HG02840 (cell line): Measurements from ENCODE around the gene CENPO.
"Not testable (repeated sequence)": the region's sequence is repeated elsewhere in the genome, so short reads cannot be mapped to it uniquely, and the experiment has no call there.

Experiments used
- ATAC-seq: cut with Tn5 transposase; IDR thresholded peaks from one replicate; pipeline ENCODE4 v1.9.1; 2021; ENCODE audit warnings: mild to moderate bottlenecking, moderate library complexity, moderate number of reproducible peaks; ENCODE audit not compliant: unreplicated experiment, low FRiP score

Gene CENPO

DNA sequence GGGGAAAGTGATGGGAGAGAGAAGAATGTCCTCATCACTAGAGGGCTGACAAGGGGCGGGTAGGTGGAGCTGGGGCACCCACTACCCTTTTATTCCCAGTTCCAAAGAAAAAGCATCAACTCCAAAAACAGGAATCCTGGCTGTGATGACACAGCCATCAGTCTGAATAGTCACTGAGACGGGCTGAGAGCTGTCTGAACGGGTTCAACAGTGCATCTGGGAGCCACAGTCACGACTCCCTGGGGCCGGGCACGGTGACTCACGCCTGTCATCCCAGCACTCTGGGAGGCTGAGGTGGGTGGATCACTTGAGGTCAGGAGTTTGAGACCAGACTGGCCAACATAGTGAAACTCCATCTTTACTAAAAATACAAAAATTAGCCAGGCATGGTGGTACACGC, 42.2 kb downstream of the CENPO start:
- not testable (repeated sequence) for ATAC-seq

DNA sequence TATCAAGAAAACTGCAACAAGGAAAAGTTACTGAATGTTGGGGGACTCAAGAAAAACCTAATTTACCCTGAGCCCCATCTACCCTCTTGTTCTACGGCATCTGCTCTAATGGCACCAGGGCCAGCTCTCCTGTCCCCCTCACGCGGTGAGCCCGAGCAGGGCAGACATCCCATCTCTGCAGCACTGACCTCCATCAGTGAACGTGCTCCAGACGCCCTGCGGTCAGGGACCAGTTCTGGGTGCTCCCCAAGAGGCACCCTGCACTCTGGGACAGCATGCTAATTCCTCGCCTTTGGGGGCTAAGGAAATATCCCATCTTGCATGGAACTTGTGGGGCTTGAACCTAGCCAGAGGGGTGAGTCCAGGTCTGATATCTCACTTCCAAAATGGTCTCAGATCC, 43.0 kb downstream of the CENPO start:
- ATAC-seq = no peak

DNA sequence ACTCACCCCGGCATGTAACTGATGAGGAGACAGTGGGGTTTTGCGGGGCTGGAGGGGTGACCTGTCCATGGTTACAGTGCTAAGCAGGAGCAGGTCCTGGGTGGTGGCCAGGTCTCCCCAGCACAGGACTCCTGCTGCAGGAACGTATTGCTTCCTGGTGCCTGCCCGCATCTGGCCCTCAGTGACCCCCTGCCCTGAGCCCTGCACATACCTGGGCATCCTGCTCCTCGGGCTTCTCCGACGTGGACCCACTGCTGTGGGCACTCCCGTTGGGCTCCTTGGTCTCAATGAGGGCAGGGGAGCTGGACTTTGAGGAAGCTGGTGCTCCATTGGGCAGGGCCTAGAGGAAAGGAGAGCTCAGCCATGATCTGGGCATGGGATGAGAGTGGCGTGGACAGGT, 43.5 kb downstream of the CENPO start:
- no peak for ATAC-seq

DNA sequence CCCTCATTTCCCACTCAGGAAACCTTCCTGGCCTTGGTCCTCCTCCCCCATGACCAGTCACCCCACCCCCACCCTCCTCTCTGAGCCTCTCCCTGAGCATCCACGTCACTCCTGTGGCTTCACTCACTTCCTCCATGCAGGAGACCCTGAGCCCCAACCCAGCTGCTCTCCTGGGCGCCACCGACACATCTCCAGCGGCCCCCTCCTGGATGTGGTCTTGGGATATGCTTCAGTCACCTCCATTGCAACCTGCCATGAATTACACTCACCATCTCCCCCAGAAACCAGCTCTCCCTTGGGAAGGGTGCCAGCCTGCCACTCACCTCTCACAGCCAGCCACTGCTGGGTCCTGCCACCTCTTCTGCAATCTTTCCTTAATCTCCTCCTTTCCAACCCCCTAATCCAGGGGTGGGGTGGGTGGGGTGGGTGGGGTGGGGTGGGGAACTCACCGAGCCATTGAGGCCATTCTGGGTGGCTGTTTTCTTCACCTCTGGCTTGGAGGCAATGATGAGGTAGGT, 44.8 kb downstream of the CENPO start:
- ATAC-seq = no peak

DNA sequence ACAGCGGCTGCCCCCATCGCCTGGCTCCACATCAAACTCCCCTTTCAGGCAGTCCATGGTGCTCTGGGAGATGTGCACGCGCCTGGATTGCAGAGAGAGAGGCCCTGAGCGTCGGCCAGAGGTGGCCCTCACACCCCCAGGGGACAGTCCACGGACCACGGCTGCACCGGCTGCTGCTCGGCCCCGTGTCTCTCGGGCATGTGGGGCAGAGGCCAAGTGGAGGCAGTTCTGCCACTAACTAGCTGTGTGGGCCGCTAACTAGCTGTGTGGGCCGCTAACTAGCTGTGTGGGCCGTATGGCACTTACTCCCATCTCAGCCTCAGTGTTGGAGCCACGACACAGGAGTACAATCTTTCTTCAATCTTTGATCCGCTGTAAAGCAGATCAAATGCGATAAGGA, 45.3 kb downstream of the CENPO start:
- no peak for ATAC-seq

DNA sequence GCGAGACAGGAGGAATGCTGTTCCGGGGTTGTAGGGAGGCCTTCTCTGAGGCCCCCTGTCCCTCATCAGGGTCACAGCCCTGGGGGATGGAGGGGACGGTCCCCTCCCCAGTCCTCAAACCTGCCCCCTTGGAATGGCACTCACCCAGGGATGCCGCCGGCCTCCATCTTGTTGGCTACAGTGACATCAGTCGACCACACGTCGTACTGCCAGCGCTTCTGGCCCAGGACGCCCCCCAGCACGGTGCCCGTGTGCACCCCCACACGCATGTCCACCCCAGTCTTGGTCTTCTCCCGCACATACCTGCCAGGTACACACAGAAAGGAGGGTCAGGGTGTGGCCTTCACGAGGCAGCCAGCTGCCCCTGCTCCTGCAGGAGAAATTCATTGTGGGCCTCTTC, 46.5 kb downstream of the CENPO start:
- ATAC-seq = no peak

DNA sequence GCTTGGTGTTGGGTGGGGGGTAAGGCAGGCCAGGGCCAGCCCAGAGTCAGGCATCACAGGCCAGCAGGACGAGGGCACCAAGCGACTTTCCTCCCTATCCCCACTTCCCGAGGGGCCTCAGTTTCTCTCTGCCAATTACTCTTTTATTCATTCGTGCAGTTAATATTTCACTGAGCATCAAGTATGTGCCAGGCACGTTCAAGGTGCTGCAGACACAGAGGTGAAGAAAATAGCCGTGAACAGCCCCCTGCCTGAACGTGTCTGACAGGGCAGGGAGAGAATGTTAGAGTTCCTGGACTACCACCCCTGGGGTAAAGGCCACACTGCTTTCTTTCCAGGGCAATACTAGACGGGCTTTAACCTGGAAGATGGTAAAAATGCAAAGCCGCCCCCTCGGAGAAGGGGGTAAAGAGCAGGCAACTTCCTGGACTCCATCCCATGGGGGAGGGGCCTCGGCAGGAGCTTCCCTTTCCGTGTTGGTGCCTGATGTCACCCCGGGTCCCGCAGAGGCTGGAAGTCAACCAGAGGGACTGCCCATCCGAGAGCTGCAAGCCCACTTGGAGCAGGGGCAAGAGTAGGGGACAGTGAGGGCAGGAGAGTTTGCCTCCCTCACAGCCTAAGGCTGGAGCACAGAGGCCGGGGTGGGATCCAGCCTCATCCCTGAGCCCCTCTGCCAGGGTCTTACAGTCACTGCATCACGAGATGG, 47.1 kb downstream of the CENPO start:
- ATAC-seq = no peak

DNA sequence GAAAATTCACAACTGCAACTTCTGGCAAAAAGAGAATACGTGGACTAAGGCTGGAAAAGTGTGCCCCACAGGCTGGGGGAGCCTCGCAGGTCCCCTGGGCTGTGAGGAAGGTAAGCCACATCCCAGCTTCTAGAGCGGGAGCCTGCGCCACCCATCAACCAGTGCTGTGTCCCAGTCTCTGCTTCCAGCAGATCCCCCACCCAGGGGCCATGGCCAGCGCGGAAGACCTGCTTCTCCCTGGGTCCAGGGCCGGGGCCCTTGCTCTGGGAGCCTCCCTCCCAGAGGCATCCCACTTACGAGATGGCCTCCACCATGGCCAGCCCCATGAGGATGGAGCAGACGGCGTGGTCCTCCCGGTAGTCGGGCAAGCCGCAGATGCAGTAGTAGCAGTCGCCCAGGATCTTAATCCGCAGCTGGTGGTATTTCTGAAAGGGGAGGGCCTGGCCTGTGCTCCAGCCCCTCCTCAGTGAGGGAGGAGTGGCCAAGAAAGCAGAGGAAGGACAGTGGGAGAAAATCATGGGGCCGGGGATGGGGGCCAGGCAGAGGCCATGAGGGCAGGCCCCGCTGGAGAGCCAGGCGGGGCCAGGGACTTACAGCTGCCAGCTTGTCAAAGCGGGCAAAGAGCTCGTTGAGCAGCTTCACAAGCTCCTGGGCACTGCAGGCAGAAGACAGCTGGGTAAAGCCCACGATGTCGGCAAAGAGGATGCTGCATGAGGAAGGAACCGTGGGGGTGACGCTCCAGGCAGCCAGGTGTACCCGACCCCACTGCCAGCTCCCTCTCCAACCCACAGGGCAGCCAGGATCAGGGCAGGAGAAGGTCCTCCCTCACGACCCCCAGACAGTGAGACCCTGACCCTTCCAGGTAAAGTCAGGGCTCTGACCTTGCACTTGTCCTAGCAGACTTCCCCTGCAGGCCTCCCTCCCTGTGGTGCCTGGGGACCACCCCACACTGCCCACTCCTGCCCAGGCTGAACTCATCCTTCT, 48.0 kb downstream of the CENPO start:
- ATAC-seq = no peak

DNA sequence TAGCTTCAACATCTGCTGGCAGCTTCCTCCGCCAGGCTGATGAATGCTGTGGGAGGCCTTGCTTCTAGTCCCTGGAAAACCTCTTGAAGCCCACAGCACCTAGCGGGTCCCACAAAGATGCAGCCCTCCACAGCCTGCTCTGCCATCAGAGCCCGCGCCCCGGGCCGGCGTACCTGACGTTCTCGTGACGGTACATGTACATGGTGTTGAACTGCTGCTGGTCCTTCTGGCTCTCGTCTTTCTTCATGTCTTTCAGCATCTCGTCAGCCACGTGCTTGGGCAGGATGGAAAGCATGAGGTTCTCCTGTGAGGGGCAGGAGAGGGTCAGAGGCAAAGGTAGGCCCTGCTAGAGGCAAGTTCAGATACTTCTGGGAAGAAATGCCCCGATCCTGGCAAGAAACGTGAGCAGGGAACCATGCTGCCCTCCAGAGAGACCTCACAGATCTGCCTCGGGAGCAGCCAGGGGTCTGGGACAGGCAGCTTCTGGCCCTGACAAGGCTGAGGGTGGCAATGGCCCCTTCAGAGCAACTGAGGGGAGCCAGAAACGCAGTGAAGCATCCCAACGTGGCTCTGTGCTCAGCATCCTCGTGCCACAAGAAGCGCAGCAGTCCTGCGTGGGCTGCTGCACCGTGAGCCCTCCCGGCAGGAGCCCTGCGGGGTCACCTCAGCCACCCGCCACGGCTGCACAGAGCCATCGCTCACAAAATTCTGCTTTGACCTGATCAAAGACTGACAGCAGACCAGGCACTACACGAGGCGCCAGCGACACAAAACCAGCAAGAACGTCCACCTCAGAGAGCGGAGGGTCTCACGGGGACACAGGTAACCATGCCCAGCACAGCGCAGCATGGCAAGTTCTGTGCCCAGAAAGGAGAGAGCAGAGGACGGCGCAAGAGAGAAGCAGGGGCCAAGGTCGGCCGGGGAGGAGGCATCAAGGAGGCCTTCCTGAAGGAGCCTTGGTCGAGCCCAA, 49.1 kb downstream of the CENPO start:
- ATAC-seq = no peak

DNA sequence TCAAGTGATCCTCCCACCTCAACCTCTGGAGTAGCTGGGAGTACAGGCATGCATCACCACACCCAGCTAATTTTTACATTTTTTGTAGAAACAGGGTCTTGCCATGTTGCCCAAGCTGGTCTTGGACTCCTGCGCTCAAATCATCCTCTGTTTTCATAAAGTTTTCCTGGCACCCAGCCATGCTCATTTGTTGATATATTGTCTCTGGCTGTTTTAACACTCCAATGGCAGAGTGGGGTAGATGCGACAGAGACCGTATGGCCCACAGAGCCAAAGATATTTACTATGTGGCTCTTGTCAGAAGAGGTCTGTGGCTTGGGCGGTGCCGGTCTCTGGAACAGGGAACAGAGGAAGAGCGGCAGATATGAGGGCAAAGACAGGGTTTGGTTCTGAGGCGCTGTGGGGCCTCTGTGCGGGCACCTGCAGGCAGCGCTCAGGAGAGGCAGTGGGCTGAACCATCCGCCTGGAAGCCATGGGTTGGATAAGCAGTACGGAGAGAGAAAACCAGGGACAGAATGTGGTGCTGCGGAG, 50.2 kb downstream of the CENPO start:
- ATAC-seq = no peak

DNA sequence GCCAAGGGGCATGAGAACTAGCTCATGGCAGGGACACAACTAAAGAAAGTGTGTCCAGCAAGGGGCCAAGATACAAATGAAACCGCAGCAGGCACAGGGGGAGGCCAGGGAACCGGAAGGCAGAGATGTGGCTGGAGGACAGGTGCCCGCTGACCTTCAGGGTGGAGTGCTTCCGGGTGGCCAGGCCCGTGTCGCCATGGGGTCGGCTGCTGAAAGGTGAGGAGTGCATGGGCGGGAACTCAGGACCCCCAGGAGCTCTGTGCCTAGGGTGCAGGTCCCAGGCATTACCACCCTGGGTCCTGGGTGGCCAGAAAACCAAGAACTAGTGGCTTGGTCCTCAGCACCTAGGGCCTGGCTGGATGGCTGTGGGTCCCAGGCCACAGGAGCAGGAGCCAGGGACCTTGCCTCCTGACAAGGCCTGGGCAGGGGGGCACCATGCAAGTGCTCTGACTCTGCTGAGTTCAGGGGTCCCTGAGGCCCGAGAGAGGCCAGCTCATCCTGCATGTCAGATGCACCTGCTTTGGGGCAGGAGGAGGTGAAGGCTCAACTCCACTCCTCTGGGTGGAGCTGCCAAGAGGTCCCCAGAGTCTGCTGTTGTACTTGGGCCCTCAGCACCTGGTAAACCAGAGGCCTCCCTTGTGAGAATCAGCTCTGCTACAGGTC, 50.9 kb downstream of the CENPO start:
- ATAC-seq = no peak

DNA sequence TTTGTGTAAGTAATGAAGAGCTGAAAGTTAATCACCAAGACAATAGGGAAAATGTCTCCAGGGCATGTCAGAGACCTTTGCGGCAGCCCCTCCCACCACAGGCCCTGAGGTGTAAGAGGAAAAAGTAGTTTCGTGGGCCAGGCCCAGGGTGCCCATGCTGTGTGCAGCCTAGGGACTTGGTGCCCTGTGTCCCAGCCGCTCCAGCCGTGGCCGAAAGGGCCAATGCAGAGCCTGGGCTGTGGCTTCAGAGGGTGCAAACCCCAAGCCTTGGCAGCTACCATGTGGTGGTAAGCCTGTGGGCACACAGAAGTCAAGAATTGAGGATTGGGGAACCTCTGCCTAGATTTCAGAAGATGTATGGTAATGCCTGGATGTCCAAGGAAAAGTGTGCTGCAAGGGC, 52.5 kb downstream of the CENPO start:
- no peak for ATAC-seq

DNA sequence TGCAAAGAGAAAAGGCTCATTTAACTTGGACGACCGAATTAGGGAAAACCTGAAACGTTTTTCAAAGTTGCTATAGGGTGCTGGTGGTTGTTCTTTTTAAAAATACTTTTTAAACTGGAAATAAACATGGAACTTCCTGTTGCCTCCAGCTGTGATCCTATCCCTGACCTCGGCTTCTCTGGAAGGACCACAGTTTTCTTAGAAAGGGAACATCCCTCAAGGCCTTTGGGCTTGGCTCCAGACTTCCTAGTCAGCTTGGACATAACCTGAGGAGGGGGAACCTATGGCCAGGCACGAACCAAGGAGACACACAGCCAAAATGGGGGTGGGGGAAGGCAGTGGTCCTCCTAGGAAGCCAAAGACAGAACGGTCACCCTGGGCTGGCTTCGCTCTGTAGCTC, 57.7 kb downstream of the CENPO start:
- no peak for ATAC-seq

DNA sequence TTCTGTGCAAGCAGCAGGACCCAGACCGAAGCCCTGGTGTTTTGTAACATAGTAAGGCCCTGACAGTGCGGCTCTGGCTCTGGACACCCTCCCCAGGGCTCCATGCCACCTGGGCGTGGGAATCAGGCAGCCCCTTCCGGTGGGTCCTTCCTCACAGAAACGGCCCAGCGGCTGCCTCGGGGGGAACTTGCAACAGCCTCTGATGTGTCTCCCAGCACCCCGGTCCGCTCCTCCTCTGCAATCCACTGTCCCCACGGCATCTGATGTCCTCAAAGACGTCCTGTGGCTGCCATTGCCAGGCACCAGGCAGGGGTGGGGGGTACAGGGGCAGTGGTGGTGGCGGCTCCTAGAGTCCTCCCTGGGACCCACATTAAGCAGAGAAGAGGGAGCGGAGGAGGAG, 58.8 kb downstream of the CENPO start:
- no peak for ATAC-seq

DNA sequence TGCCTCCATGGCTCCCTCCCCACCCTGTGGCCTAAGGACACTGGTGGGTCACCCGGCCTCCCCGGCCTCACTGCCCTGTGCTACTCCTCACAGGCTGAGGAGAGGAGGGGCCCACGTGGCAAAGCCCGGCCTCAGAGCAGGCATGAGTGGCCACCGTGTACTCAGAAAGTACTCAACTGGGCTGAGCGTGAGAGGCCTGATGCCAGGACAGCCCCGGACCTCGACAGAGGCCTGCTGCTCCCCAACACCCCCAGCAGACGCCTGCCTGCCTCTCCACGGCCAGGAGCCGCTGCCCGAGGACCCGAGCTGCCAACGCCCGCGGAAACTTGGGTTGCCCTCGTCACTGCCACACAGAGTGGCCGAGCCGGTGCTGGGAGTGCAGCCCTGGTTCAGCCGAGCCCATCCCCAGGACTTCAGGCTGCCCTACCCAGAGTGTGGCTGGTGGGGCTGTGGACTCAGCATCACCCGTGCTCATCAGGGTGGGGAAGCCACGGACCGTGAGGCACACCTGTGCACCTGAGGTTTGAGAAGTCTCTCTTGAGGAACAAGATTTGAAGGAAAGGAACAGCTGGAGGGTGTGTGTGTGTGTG, 59.3 kb downstream of the CENPO start:
- ATAC-seq = no peak

DNA sequence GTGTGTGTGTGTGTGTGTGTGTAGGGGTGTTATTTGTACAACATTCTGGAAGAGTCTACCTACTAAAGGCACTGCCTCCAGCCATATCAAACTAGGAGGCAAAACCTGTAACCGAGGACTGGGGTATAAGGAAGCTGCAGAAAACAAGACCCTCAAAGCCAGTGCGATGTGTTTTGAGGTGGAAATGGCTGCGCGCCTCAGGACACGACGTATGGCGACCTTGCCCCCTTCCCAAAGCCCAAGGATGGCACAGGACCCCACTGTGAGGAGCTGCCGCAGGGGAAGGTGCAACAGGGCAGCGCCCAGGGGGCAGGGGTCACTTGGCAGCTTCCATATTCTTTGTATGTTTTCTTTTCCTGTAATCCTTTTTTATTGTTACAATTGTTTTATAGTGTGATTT, 59.8 kb downstream of the CENPO start:
- no peak for ATAC-seq

DNA sequence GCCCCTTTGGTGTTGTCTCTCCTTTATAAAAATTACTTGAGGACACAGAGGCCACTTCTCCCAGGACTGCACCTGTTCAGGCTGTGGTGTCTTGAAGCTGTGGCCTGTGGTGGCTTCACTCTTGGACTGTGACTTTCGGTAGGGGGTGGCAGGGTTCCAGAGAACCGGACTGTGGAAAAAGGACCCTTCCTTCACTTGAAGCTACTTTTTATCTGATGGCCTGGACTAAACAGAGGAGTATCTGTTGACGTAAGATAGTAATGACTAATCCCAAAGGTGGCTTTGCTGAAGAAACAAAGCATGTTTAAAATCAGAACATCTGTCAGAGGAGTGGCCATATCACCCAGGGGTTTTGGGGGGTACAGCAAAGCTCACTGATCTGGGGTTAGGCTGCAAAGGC, 60.8 kb downstream of the CENPO start:
- no peak for ATAC-seq

DNA sequence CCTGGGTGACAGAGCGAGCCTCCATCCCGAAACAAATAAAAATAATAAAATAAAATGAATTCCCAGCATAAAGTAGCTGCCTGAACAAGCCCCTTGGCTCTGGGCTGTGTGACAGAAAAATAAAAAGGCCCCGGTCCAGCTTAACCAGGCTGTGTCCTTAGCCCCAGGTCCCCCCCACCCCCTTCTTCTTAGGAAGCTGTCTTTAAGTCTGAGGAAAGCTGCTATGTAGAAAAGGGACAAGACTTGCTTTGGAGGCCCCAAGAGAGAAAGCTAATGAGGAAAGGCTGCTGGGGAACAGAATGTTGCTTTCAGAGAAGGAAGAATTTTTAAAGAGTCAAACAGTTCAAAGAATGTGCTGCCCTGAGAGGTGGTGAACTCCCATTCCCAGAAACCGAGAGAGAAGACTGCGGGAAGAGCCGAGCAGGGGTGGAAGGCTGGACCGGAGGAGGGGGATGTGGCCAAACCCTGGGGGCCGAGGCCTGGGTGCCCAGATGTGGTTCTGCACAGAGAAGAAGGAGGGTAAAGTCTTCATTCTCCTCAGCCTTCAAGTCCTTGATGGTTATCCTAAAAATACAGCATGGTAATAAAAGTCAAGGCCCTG, 61.9 kb downstream of the CENPO start:
- ATAC-seq = no peak

DNA sequence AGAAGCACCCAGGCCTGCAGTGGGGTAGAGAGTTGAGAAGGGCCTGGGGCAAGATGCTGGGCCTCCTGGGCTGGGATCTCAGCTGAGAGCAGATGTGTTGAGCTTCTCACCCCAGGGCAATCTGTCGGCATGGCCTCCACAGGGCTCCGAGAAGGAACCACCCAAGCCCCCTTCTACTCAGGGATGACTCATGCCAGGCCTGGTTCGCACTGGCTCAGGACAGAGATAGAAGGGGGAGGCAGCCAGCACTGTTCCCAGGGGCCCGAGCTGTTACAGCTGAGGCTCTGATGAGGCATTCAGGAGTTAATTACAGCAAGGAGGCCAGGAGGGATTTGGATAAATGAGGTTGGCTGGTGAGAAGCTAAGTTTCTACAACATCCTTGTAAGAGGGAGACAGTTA, 62.5 kb downstream of the CENPO start:
- no peak for ATAC-seq
